HepG2 (cell line): Measurements from ENCODE around the gene C11orf24. TPM values are rescaled to one million over a fixed set of nuclear protein-coding genes. Genes with fewer than 3 reads are reported as not detected.

Experiments used
- CEBPG ChIP-seq: IDR thresholded peaks from 2 replicates; pipeline ENCODE4 v1.6.1; 2016
- DMAP1 ChIP-seq: IDR thresholded peaks from 2 replicates; pipeline ENCODE4 v1.6.1; 2016
- EED ChIP-seq: sonication (generic); formaldehyde crosslinking; IDR thresholded peaks from 2 replicates; pipeline ENCODE4 v1.5.0; 2020; ENCODE audit warnings: mild to moderate bottlenecking, missing genetic modification reagents
- FOXM1 ChIP-seq: sonication (generic); formaldehyde crosslinking; IDR thresholded peaks from 2 replicates; pipeline ENCODE4 v1.5.0; 2020; ENCODE audit warnings: missing genetic modification reagents
- FOXO1 ChIP-seq: sonication (generic); formaldehyde crosslinking; IDR thresholded peaks from 2 replicates; pipeline ENCODE4 v1.4.0; 2020; ENCODE audit warnings: missing genetic modification reagents
- GATA4 ChIP-seq: sonication (generic); IDR thresholded peaks from 2 replicates; pipeline ENCODE4 v1.6.1; 2016; ENCODE audit warnings: antibody characterized with exemption, low read depth, borderline replicate concordance
- KDM5B ChIP-seq: sonication (generic); formaldehyde crosslinking; IDR thresholded peaks from 2 replicates; pipeline ENCODE4 v1.4.0; 2020; ENCODE audit warnings: missing genetic modification reagents, mild to moderate bottlenecking, borderline replicate concordance
- KLF6 ChIP-seq: IDR thresholded peaks from 2 replicates; pipeline ENCODE4 v1.8.0; 2016; ENCODE audit warnings: missing biosample characterization, missing genetic modification reagents
- MIXL1 ChIP-seq: IDR thresholded peaks from 2 replicates; pipeline ENCODE4 v1.6.1; 2016
- NFE2L1 ChIP-seq: sonication (generic); formaldehyde crosslinking; IDR thresholded peaks from 2 replicates; pipeline ENCODE4 v1.4.0; 2020; ENCODE audit warnings: missing genetic modification reagents, mild to moderate bottlenecking, borderline replicate concordance
- NR1H2 ChIP-seq: sonication (generic); formaldehyde crosslinking; IDR thresholded peaks from 2 replicates; pipeline ENCODE4 v1.8.1; 2022; ENCODE audit warnings: low read depth, missing genetic modification reagents, borderline replicate concordance
- POLR2AphosphoS5 ChIP-seq: IDR thresholded peaks from 2 replicates; pipeline ENCODE4 v1.6.1; 2012; ENCODE audit warnings: low read depth, low read length
- SIX1 ChIP-seq: sonication (generic); formaldehyde crosslinking; IDR thresholded peaks from 2 replicates; pipeline ENCODE4 v1.4.0; 2020; ENCODE audit warnings: missing genetic modification reagents, borderline replicate concordance
- ZFY ChIP-seq: sonication (generic); formaldehyde crosslinking; IDR thresholded peaks from 2 replicates; pipeline ENCODE4 v1.4.0; 2020; ENCODE audit warnings: missing genetic modification reagents
- ZNF124 ChIP-seq: sonication (generic); formaldehyde crosslinking; IDR thresholded peaks from 2 replicates; pipeline ENCODE4 v1.4.0; 2020; ENCODE audit warnings: missing genetic modification reagents
- ZNF143 ChIP-seq: sonication (generic); formaldehyde crosslinking; IDR thresholded peaks from 2 replicates; pipeline ENCODE4 v1.4.0; 2020; ENCODE audit warnings: missing genetic modification reagents
- ZNF562 ChIP-seq: sonication (generic); formaldehyde crosslinking; IDR thresholded peaks from 2 replicates; pipeline ENCODE4 v1.8.0; 2022; ENCODE audit warnings: missing genetic modification reagents, borderline replicate concordance
- ZNF670 ChIP-seq: sonication (generic); formaldehyde crosslinking; IDR thresholded peaks from 2 replicates; pipeline ENCODE4 v1.8.0; 2022; ENCODE audit warnings: mild to moderate bottlenecking, missing genetic modification reagents, borderline replicate concordance
- ZSCAN25 ChIP-seq: sonication (generic); formaldehyde crosslinking; IDR thresholded peaks from 2 replicates; pipeline ENCODE4 v1.8.0; 2022; ENCODE audit warnings: mild to moderate bottlenecking, missing genetic modification reagents
- polyA plus RNA-seq, 8 experiments: library from polyadenylated mRNA; depleted of rRNA in 3 of 8; stranded (reverse) in 7 of 8; unstranded in 1 of 8; fragments of >200 nt; fragmentation: Illumina TruSeq in 4 of 8; extraction: Trizol in 4 of 8; gene quantifications; 2 replicates each; pipeline versions ENCODE4 v1.2.1 to v1.2.3, GENCODE V29; 2011 to 2016; ENCODE audit warnings: low read depth in 4 of 8, missing spikeins in 1 of 8, mixed read lengths in 1 of 8; ENCODE audit not compliant: insufficient read depth in 1 of 8
- total RNA-seq, 5 experiments: library from RNA; depleted of rRNA; stranded (reverse); fragments of >200 nt; fragmentation: Illumina TruSeq; extraction: Trizol; gene quantifications; 2 replicates each; pipeline ENCODE4 v1.2.3, GENCODE V29; 2016; ENCODE audit warnings: low read depth in 1 of 5
- TF ChIP-seq, protein P1 (sequence below): IDR thresholded peaks from 2 replicates; pipeline ENCODE4 v1.6.1; 2016; ENCODE audit warnings: low read depth, missing genetic modification reagents, missing compliant biosample characterization
- TF ChIP-seq, protein P2 (sequence below): sonication (generic); formaldehyde crosslinking; IDR thresholded peaks from 2 replicates; pipeline ENCODE4 v1.5.1; 2020; ENCODE audit warnings: mild to moderate bottlenecking, missing genetic modification reagents, moderate library complexity
- TF ChIP-seq, protein P3 (sequence below): sonication (generic); formaldehyde crosslinking; IDR thresholded peaks from 2 replicates; pipeline ENCODE4 v1.4.0; 2020; ENCODE audit warnings: low read depth, mild to moderate bottlenecking, missing genetic modification reagents
- TF ChIP-seq, protein P4 (sequence below): sonication (generic); formaldehyde crosslinking; IDR thresholded peaks from 2 replicates; pipeline ENCODE4 v1.4.0; 2020; ENCODE audit warnings: mild to moderate bottlenecking, missing genetic modification reagents

Gene C11orf24
- total and polyA plus RNA-seq, 2 of the 13 experiments (the other 11 are each of a cell fraction or from before 2014, with no cell fraction given): 52.9 to 55.5 TPM

DNA sequence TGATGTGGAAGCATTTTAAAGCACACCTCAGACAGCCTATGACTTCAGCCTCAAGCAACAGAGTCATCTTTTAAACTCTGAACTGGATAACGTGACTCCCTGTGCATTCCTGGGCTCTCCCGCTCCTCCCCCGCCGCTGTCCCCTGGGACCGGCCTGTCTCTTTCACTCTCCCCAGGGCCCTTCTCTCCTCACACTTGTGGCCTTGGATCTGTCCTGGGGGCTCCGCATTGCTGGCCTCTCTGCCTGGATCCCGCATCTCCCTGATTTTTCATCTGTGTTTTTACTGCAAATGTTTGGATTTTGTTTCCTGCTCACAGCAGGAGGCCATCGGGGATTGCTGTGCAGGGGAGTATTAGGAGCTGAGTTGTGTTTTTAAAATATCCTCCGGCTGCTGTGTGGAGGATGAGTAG is 15.4 kb downstream of the C11orf24 start (continued):
- TF ChIP-seq, protein P1, sequence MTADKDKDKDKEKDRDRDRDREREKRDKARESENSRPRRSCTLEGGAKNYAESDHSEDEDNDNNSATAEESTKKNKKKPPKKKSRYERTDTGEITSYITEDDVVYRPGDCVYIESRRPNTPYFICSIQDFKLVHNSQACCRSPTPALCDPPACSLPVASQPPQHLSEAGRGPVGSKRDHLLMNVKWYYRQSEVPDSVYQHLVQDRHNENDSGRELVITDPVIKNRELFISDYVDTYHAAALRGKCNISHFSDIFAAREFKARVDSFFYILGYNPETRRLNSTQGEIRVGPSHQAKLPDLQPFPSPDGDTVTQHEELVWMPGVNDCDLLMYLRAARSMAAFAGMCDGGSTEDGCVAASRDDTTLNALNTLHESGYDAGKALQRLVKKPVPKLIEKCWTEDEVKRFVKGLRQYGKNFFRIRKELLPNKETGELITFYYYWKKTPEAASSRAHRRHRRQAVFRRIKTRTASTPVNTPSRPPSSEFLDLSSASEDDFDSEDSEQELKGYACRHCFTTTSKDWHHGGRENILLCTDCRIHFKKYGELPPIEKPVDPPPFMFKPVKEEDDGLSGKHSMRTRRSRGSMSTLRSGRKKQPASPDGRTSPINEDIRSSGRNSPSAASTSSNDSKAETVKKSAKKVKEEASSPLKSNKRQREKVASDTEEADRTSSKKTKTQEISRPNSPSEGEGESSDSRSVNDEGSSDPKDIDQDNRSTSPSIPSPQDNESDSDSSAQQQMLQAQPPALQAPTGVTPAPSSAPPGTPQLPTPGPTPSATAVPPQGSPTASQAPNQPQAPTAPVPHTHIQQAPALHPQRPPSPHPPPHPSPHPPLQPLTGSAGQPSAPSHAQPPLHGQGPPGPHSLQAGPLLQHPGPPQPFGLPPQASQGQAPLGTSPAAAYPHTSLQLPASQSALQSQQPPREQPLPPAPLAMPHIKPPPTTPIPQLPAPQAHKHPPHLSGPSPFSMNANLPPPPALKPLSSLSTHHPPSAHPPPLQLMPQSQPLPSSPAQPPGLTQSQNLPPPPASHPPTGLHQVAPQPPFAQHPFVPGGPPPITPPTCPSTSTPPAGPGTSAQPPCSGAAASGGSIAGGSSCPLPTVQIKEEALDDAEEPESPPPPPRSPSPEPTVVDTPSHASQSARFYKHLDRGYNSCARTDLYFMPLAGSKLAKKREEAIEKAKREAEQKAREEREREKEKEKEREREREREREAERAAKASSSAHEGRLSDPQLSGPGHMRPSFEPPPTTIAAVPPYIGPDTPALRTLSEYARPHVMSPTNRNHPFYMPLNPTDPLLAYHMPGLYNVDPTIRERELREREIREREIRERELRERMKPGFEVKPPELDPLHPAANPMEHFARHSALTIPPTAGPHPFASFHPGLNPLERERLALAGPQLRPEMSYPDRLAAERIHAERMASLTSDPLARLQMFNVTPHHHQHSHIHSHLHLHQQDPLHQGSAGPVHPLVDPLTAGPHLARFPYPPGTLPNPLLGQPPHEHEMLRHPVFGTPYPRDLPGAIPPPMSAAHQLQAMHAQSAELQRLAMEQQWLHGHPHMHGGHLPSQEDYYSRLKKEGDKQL (CRISPR knock-in tag): no peak
- TF ChIP-seq FOXO1 (CRISPR knock-in tag) (no peak), ZNF124 (CRISPR knock-in tag) (no peak), NFE2L1 (CRISPR knock-in tag) (no peak), GATA4 (no peak), DMAP1 (CRISPR knock-in tag) (peak; percentile 55; the same call in 1 of the 2 replicates), ZFY (CRISPR knock-in tag) (peak; percentile 45; the same call in 1 of the 2 replicates), KDM5B (0 out of 2 replicates have a peak, but pooled peaks have one; percentile 19), MIXL1 (CRISPR knock-in tag) (no peak), ZNF143 (CRISPR knock-in tag) (no peak), CEBPG (CRISPR knock-in tag) (no peak), POLR2AphosphoS5 (peak; percentile 32; the same call in 1 of the 2 replicates), NR1H2 (CRISPR knock-in tag) (no peak), ZSCAN25 (CRISPR knock-in tag) (peak; percentile 51; the same call in 1 of the 2 replicates), ZNF562 (CRISPR knock-in tag) (no peak), SIX1 (CRISPR knock-in tag) (0 out of 2 replicates have a peak, but pooled peaks have one; percentile 11), EED (CRISPR knock-in tag) (no peak), ZNF670 (no peak), KLF6 (CRISPR knock-in tag) (no peak), FOXM1 (no peak)
- TF ChIP-seq, protein P2, sequence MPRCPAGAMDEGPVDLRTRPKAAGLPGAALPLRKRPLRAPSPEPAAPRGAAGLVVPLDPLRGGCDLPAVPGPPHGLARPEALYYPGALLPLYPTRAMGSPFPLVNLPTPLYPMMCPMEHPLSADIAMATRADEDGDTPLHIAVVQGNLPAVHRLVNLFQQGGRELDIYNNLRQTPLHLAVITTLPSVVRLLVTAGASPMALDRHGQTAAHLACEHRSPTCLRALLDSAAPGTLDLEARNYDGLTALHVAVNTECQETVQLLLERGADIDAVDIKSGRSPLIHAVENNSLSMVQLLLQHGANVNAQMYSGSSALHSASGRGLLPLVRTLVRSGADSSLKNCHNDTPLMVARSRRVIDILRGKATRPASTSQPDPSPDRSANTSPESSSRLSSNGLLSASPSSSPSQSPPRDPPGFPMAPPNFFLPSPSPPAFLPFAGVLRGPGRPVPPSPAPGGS (CRISPR knock-in tag): no peak
- TF ChIP-seq, protein P3, sequence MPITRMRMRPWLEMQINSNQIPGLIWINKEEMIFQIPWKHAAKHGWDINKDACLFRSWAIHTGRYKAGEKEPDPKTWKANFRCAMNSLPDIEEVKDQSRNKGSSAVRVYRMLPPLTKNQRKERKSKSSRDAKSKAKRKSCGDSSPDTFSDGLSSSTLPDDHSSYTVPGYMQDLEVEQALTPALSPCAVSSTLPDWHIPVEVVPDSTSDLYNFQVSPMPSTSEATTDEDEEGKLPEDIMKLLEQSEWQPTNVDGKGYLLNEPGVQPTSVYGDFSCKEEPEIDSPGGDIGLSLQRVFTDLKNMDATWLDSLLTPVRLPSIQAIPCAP (CRISPR knock-in tag): no peak
- TF ChIP-seq, protein P4, sequence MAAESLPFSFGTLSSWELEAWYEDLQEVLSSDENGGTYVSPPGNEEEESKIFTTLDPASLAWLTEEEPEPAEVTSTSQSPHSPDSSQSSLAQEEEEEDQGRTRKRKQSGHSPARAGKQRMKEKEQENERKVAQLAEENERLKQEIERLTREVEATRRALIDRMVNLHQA (CRISPR knock-in tag): no peak
